CD14-positive monocyte (primary cell): Measurements from ENCODE around the gene FFAR2. TPM values are rescaled to one million over a fixed set of nuclear protein-coding genes. Genes with fewer than 3 reads are reported as not detected.
A peak's percentile ranks its signal among the peaks of the same experiment; 100 is the strongest.

Experiments
- DNase-seq, 3 donors: peaks; one replicate each; pipeline ENCODE4 v3.0.0-alpha.2; 2011 to 2022
- H2AFZ ChIP-seq: 2 replicates; pipeline ENCODE4 v1.6.0; 2012; ENCODE audit warnings: mild to moderate bottlenecking, low read depth, low read length, inconsistent platforms; ENCODE audit not compliant: insufficient read depth, poor library complexity, severe bottlenecking
- H3K27ac ChIP-seq, 2 donors: 1 replicate in 1 of 2; 2 replicates in 1 of 2; pipeline ENCODE4 v1.5.1; 2012 to 2013; ENCODE audit warnings: low read length in 2 of 2, control low read depth in 1 of 2, inconsistent platforms in 1 of 2, low read depth in 1 of 2, mild to moderate bottlenecking in 1 of 2
- H3K27me3 ChIP-seq, 2 donors: one replicate each; pipeline versions ENCODE4 v1.6.0 to v1.6.1; 2011 to 2013; ENCODE audit warnings: low read length in 2 of 2; ENCODE audit not compliant: control insufficient read depth in 2 of 2, insufficient read depth in 2 of 2
- H3K36me3 ChIP-seq, 2 donors: replicated peaks in 1 of 2; 1 replicate in 1 of 2; 2 replicates in 1 of 2; pipeline versions ENCODE4 v1.5.1 to v1.6.1; 2012 to 2013; ENCODE audit warnings: low read length in 2 of 2, control low read depth in 1 of 2, inconsistent platforms in 1 of 2, mild to moderate bottlenecking in 1 of 2; ENCODE audit not compliant: insufficient read depth in 2 of 2, control insufficient read depth in 1 of 2
- H3K4me1 ChIP-seq, 2 donors: 1 replicate in 1 of 2; 2 replicates in 1 of 2; pipeline versions ENCODE4 v1.5.1 to v1.6.1; 2012 to 2013; ENCODE audit warnings: low read length in 2 of 2, control low read depth in 1 of 2, inconsistent platforms in 1 of 2, mild to moderate bottlenecking in 1 of 2, moderate library complexity in 1 of 2; ENCODE audit not compliant: insufficient read depth in 2 of 2, control insufficient read depth in 1 of 2
- H3K4me2 ChIP-seq: replicated peaks from 2 replicates; pipeline ENCODE3; 2012; ENCODE audit warnings: low read length, moderate library complexity, mild to moderate bottlenecking; ENCODE audit not compliant: poor library complexity, severe bottlenecking; ENCODE audit errors: extremely low read depth
- H3K4me3 ChIP-seq, 3 experiments: fragments of 200-600 bp in 1 of 3; sonication (generic) in 1 of 3; replicated peaks in 1 of 3; 1 replicate in 2 of 3; 2 replicates in 1 of 3; pipeline ENCODE4 v1.5.1; 2011 to 2013; ENCODE audit warnings: low read length in 3 of 3, mild to moderate bottlenecking in 3 of 3, control low read depth in 2 of 3, low read depth in 2 of 3, inconsistent platforms in 1 of 3, moderate library complexity in 1 of 3
- H3K79me2 ChIP-seq: 2 replicates; pipeline ENCODE4 v1.6.0; 2012; ENCODE audit warnings: mild to moderate bottlenecking, control low read depth, inconsistent platforms, low read length, moderate library complexity; ENCODE audit not compliant: insufficient read depth
- H3K9ac ChIP-seq: 2 replicates; pipeline ENCODE4 v1.6.0; 2017; ENCODE audit warnings: low read length, mild to moderate bottlenecking; ENCODE audit not compliant: insufficient read depth, poor library complexity, severe bottlenecking
- H3K9me3 ChIP-seq, 2 donors: replicated peaks in 1 of 2; 1 replicate in 1 of 2; 2 replicates in 1 of 2; pipeline versions ENCODE4 v1.5.1 to v1.6.1; 2012 to 2013; ENCODE audit warnings: low read length in 2 of 2, control low read depth in 1 of 2; ENCODE audit not compliant: control insufficient read depth in 1 of 2, insufficient read depth in 1 of 2
- H4K20me1 ChIP-seq: 2 replicates; pipeline ENCODE4 v1.6.0; 2012; ENCODE audit warnings: mild to moderate bottlenecking, low read length, control low read depth, moderate library complexity; ENCODE audit not compliant: insufficient read depth
- H3K27ac Mint-ChIP-seq, 7 donors: one replicate each; pipeline ENCODE4 v1.8.0; 2020; ENCODE audit warnings: mild to moderate bottlenecking in 7 of 7, mixed read lengths in 7 of 7, moderate library complexity in 6 of 7, inconsistent platforms in 2 of 7
- H3K27me3 Mint-ChIP-seq, 3 donors: one replicate each; pipeline ENCODE4 v1.8.0; 2021 to 2022; ENCODE audit warnings: low read depth in 3 of 3, mild to moderate bottlenecking in 3 of 3, mixed read lengths in 3 of 3, moderate library complexity in 3 of 3, inconsistent platforms in 1 of 3
- H3K36me3 Mint-ChIP-seq, 2 donors: one replicate each; pipeline ENCODE4 v1.8.0; 2020; ENCODE audit warnings: mixed read lengths in 2 of 2, inconsistent platforms in 1 of 2, mild to moderate bottlenecking in 1 of 2
- H3K4me1 Mint-ChIP-seq: one replicate; pipeline ENCODE4 v1.8.0; 2020; ENCODE audit warnings: mild to moderate bottlenecking, mixed read lengths
- H3K4me3 Mint-ChIP-seq, 2 donors: one replicate each; pipeline ENCODE4 v1.8.0; 2020; ENCODE audit warnings: mild to moderate bottlenecking in 2 of 2, mixed read lengths in 2 of 2, moderate library complexity in 1 of 2
- H3K9me3 Mint-ChIP-seq, 7 donors: one replicate each; pipeline ENCODE4 v1.8.0; 2020 to 2022; ENCODE audit warnings: mixed read lengths in 7 of 7, mild to moderate bottlenecking in 6 of 7, moderate library complexity in 6 of 7, inconsistent platforms in 2 of 7
- CTCF ChIP-seq: fragments of 200-600 bp; IDR thresholded peaks from one replicate; pipeline ENCODE4 v1.8.0; 2022; ENCODE audit warnings: antibody characterized with exemption, mild to moderate bottlenecking
- WGBS: methylation state at CpG from one replicate; pipeline ENCODE4 v1.1.5; 2013; ENCODE audit warnings: missing lambda C conversion rate; ENCODE audit not compliant: insufficient coverage; 5-methylcytosine and 5-hydroxymethylcytosine counted together
- intact Hi-C, 2 donors: fragments of 100-400 bp; cut with micrococcal nuclease; formaldehyde crosslinking; loops; one replicate each; pipeline versions ENCODE4 v1.15.0 to v1.15.1; 2023
- polyA plus RNA-seq, 3 donors: library from polyadenylated mRNA; depleted of rRNA in 1 of 3; unstranded in 2 of 3; stranded (reverse) in 1 of 3; fragments of 300-500 nt in 2 of 3; fragments of >200 nt in 1 of 3; fragmentation: Illumina TruSeq in 2 of 3; gene quantifications; 1 replicate in 2 of 3; 2 replicates in 1 of 3; pipeline ENCODE4 v1.2.3, GENCODE V29; 2012 to 2021

Gene FFAR2
- polyA plus RNA-seq, 3 donors = 5.7 to 38.7 (median 10.8) TPM

- Histone ChIP-seq H3K27me3 (peaks cover 0 to 4% of the 10 kb centered on the region in 2 donors), H3K4me2 (no peak overlapping the region), H3K4me1 (no peaks in the 10 kb centered on the region), H3K36me3 (no peaks in the 10 kb centered on the region), H3K27ac (no peak overlapping the region), H3K9ac (no peak overlapping the region), H3K79me2 (no peaks in the 10 kb centered on the region), H4K20me1 (no peaks in the 10 kb centered on the region), H3K4me3 (no peak overlapping the region), H2AFZ (no peak overlapping the region), H3K9me3 (no peaks in the 10 kb centered on the region)
- H3K9me3 Mint-ChIP-seq = peaks cover 0 to 4% (median 0%) of the 10 kb centered on the region in 7 donors
- no peak overlapping the region for H3K27ac Mint-ChIP-seq
- no peak overlapping the region for H3K4me3 Mint-ChIP-seq
- peaks cover 9% of the 10 kb centered on the region for H3K4me1 Mint-ChIP-seq
- no peak for DNase-seq
- no peak for TF ChIP-seq CTCF
- peaks cover 0 to 1% of the 10 kb centered on the region in 2 donors for H3K36me3 Mint-ChIP-seq
- H3K27me3 Mint-ChIP-seq = peaks cover 4 to 20% (median 10%) of the 10 kb centered on the region in 3 donors
- intact Hi-C loops = no loop called here
- WGBS = 91% methylated on average over 6 of the region's 6 CpGs
These were observed 40.4 kb upstream of the FFAR2 start for GRCh38 chr19:35407619-35408018.

DNA sequence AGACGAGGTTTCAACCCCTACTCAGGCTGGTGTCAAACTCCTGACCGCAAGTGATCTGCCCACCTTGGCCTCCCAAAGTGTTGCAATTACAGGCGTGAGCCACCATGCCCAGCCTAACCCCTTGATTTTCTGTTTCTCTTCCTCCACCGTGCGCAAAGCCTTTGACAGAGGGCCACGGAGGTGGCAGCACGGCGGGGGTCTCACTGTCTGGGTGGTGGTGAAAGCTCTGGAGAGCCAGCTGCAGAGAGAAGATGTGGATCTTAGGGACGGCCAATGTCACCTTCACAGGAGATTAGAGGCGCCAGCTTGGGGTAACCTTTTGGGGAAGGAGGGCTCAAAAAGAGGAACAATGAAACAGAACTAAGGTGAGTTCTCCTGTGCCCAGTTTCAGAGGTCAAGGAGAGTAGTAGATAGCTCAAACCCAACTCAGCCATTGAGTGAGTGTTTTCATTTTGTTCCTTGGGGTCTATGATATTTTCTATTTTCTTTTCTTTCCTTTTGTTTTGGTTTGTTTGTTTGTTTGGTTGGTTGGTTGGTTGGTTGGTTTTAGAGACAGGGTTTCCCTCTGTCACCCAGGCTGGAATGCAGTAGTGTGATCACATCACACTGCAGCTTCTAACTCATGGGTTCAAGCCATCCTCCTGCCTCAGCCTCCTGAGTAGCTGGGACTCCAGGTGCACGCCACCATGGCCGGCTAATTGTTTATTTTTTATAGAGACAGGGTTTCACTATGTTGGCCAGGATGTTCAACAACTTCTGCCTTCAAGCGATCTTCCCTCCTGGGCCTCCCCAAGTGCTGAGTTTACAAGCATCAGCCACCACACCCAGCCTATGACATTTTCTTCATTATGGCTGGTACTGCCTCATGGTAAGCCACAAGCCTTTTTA, 39.5 kb upstream of the FFAR2 start:
- no peak for DNase-seq
- intact Hi-C loops = no loop called here
- H3K4me3 Mint-ChIP-seq = no peak overlapping the region

More for the DNA sequence above, 39.5 kb upstream of the FFAR2 start:
- peaks cover 4 to 20% (median 10%) of the 10 kb centered on the region in 3 donors for H3K27me3 Mint-ChIP-seq
- H3K9me3 Mint-ChIP-seq = peaks cover 0 to 4% (median 0%) of the 10 kb centered on the region in 7 donors
- Histone ChIP-seq H3K27ac (no peak overlapping the region), H3K79me2 (no peaks in the 10 kb centered on the region), H3K9me3 (no peaks in the 10 kb centered on the region), H3K36me3 (no peaks in the 10 kb centered on the region), H3K27me3 (peaks cover 0 to 4% of the 10 kb centered on the region in 2 donors), H4K20me1 (no peaks in the 10 kb centered on the region), H3K9ac (no peak overlapping the region), H3K4me2 (no peak overlapping the region), H3K4me1 (no peaks in the 10 kb centered on the region), H3K4me3 (no peak overlapping the region), H2AFZ (no peak overlapping the region)
- H3K27ac Mint-ChIP-seq = peak overlapping the region in 2 of 7 donors; percentile 21 to 75
- 76% methylated on average over 6 of the region's 13 CpGs for WGBS
- H3K36me3 Mint-ChIP-seq = peaks cover 0 to 1% of the 10 kb centered on the region in 2 donors
- no peak for TF ChIP-seq CTCF
- H3K4me1 Mint-ChIP-seq = peaks cover 9% of the 10 kb centered on the region
